ENCODE results near the gene GH1. TPM values are rescaled to one million over a fixed set of nuclear protein-coding genes. Genes with fewer than 3 reads are reported as not detected.

GH1 gene
- total and polyA plus RNA-seq, 4 donors, result not detected

DNA sequence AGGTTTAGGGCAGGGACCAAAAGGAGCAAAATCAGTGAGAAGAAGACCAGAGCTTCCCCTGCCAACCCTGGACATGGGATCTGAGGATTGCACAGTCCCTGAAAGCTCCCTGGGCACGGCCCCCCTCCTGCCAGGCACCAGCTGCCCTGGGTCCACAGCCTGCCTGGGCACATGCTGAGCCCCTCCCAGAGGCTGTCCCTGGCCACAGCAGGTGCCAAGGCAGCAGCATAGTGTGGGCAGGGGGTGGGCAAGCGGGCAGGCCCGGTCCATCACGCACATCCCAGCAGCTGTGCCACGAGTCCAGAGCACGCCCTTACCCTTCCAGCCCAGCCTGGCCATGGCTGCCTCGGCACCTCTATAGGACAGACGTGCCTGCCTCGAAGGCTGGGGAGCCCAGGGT is 41.4 kb upstream of the GH1 start:
- Histone ChIP-seq H3K4me3 (ENCODE audit: low read depth in 1 of 3, low read length in 3 of 3) (no peak overlapping the region), H3K4me1 (ENCODE audit: control insufficient read depth in 4 of 4, insufficient read depth in 4 of 4, low read length in 3 of 4) (peaks cover 2 to 5% (median 4%) of the 10 kb centered on the region in 4 donors), H3K36me3 (ENCODE audit: control insufficient read depth in 4 of 4, insufficient read depth in 3 of 4, low read depth in 1 of 4, low read length in 3 of 4) (no peaks in the 10 kb centered on the region), H3K9ac (ENCODE audit: low read depth in 1 of 2, low read length in 2 of 2) (no peak overlapping the region), H3K27me3 (ENCODE audit: control insufficient read depth in 4 of 4, insufficient read depth in 4 of 4, low read length in 3 of 4) (no peaks in the 10 kb centered on the region), H3K9me3 (ENCODE audit: control insufficient read depth in 4 of 4, low read length in 3 of 4) (no peaks in the 10 kb centered on the region), H3K27ac (ENCODE audit: low read depth in 1 of 2, low read length in 2 of 2) (no peak overlapping the region)
- DNase-seq (ENCODE audit: low spot score), result no peak
- 85% methylated on average over 9 of the region's 9 CpGs for WGBS
- TF ChIP-seq YY1 (IDR thresholded peaks at IDR 0.05), result no peak
- no peak for TF ChIP-seq HNF4A (conservative IDR thresholded peaks at IDR 0.05)
- TF ChIP-seq NR2F2 (IDR thresholded peaks at IDR 0.05), result no peak
- no peak for TF ChIP-seq JUND (IDR thresholded peaks at IDR 0.05)
- TF ChIP-seq SP1 (IDR thresholded peaks at IDR 0.05), result no peak
- TF ChIP-seq RXRA (IDR thresholded peaks at IDR 0.05), result no peak
- TF ChIP-seq, protein P1, sequence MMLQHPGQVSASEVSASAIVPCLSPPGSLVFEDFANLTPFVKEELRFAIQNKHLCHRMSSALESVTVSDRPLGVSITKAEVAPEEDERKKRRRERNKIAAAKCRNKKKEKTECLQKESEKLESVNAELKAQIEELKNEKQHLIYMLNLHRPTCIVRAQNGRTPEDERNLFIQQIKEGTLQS (IDR thresholded peaks at IDR 0.05), result no peak
- TF ChIP-seq, protein P2, sequence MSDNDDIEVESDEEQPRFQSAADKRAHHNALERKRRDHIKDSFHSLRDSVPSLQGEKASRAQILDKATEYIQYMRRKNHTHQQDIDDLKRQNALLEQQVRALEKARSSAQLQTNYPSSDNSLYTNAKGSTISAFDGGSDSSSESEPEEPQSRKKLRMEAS (IDR thresholded peaks at IDR 0.05), result no peak
- TF ChIP-seq, protein P3, sequence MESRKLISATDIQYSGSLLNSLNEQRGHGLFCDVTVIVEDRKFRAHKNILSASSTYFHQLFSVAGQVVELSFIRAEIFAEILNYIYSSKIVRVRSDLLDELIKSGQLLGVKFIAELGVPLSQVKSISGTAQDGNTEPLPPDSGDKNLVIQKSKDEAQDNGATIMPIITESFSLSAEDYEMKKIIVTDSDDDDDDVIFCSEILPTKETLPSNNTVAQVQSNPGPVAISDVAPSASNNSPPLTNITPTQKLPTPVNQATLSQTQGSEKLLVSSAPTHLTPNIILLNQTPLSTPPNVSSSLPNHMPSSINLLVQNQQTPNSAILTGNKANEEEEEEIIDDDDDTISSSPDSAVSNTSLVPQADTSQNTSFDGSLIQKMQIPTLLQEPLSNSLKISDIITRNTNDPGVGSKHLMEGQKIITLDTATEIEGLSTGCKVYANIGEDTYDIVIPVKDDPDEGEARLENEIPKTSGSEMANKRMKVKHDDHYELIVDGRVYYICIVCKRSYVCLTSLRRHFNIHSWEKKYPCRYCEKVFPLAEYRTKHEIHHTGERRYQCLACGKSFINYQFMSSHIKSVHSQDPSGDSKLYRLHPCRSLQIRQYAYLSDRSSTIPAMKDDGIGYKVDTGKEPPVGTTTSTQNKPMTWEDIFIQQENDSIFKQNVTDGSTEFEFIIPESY (IDR thresholded peaks at IDR 0.05), result no peak
- TF ChIP-seq, protein P4, sequence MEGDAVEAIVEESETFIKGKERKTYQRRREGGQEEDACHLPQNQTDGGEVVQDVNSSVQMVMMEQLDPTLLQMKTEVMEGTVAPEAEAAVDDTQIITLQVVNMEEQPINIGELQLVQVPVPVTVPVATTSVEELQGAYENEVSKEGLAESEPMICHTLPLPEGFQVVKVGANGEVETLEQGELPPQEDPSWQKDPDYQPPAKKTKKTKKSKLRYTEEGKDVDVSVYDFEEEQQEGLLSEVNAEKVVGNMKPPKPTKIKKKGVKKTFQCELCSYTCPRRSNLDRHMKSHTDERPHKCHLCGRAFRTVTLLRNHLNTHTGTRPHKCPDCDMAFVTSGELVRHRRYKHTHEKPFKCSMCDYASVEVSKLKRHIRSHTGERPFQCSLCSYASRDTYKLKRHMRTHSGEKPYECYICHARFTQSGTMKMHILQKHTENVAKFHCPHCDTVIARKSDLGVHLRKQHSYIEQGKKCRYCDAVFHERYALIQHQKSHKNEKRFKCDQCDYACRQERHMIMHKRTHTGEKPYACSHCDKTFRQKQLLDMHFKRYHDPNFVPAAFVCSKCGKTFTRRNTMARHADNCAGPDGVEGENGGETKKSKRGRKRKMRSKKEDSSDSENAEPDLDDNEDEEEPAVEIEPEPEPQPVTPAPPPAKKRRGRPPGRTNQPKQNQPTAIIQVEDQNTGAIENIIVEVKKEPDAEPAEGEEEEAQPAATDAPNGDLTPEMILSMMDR (IDR thresholded peaks at IDR 0.05; ENCODE audit: low read depth, low read length, missing input control), result no peak
- no peak for TF ChIP-seq HNF4G (IDR thresholded peaks at IDR 0.05)
- TF ChIP-seq EGR1 (IDR thresholded peaks at IDR 0.05; ENCODE audit: low read depth in 2 of 2), result no peak
- TF ChIP-seq FOXA2 (IDR thresholded peaks at IDR 0.05), result no peak
- TF ChIP-seq TAF1 (conservative IDR thresholded peaks at IDR 0.05), result no peak

DNA sequence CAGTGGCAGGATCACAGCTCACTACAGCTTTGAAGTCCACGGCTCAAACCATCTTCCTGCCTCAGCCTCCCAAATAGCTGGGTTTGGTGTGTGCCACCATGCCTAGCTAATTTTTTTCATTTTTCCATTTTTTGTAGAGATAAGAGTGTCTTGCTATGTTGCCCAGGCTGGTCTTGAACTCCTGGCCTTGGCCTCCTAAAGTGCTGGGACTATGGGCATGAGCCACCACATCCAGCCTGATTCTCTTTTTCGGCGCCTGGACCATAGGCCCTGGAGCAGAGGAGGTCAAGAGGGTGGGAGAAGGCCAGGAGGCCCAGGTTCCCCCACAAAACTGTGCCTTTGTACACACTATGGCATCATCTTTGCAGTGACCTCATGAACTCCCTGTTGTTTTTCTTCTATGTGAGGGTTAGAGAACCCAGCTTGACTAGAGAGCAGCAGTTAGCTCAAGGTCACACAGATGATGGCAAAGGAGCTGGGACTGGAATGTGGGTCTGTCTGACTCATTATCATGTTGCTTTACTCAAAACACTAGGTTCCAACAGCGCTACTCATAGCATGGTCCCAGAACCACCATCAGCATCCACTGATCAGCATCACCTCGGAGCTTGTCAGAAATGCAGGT is 37.8 kb upstream of the GH1 start:
- H3K27ac ChIP-seq (ENCODE audit: low read depth in 1 of 2, low read length in 2 of 2), result no peak overlapping the region
- H3K27me3 ChIP-seq (ENCODE audit: control insufficient read depth in 4 of 4, insufficient read depth in 4 of 4, low read length in 3 of 4), result no peaks in the 10 kb centered on the region
- H3K9ac ChIP-seq (ENCODE audit: low read depth in 1 of 2, low read length in 2 of 2), result no peak overlapping the region
- TF ChIP-seq, protein P1 (IDR thresholded peaks at IDR 0.05), result no peak
- TF ChIP-seq YY1 (IDR thresholded peaks at IDR 0.05) (no peak), RXRA (IDR thresholded peaks at IDR 0.05) (no peak), HNF4G (IDR thresholded peaks at IDR 0.05) (no peak), TAF1 (conservative IDR thresholded peaks at IDR 0.05) (no peak), SP1 (IDR thresholded peaks at IDR 0.05) (no peak)
- TF ChIP-seq, protein P3 (IDR thresholded peaks at IDR 0.05), result no peak
- 96% methylated on average over 5 of the region's 5 CpGs for WGBS
- no peaks in the 10 kb centered on the region for H3K9me3 ChIP-seq (ENCODE audit: control insufficient read depth in 4 of 4, low read length in 3 of 4)
- H3K4me1 ChIP-seq (ENCODE audit: control insufficient read depth in 4 of 4, insufficient read depth in 4 of 4, low read length in 3 of 4), result peaks cover 0 to 4% (median 3%) of the 10 kb centered on the region in 4 donors
- DNase-seq (ENCODE audit: low spot score), result no peak
- H3K36me3 ChIP-seq (ENCODE audit: control insufficient read depth in 4 of 4, insufficient read depth in 3 of 4, low read depth in 1 of 4, low read length in 3 of 4), result no peaks in the 10 kb centered on the region
- H3K4me3 ChIP-seq (ENCODE audit: low read depth in 1 of 3, low read length in 3 of 3), result no peak overlapping the region
